Cardiac muscle cell (in vitro differentiated cells and primary cell): ENCODE data around the gene INTS15. TPM values are rescaled to one million over a fixed set of nuclear protein-coding genes. Genes with fewer than 3 reads are reported as not detected.

Experiments used
- DNase-seq, 2 donors: peaks; one replicate each; pipeline versions ENCODE4 v3.0.0 to v3.0.0-alpha.2; 2010 to 2017; ENCODE audit warnings: low read depth in 1 of 2, low spot score in 1 of 2
- H3K27ac ChIP-seq: fragments of 200-600 bp; sonication (generic); 2 replicates; pipeline ENCODE4 v1.5.1; 2016
- H3K27me3 ChIP-seq: fragments of 200-600 bp; sonication (generic); 2 replicates; pipeline ENCODE4 v1.6.0; 2016; ENCODE audit warnings: control low read depth
- H3K36me3 ChIP-seq: fragments of 200-600 bp; sonication (generic); 2 replicates; pipeline ENCODE4 v1.5.1; 2016; ENCODE audit warnings: control low read depth
- H3K4me1 ChIP-seq: fragments of 200-600 bp; sonication (generic); 2 replicates; pipeline ENCODE4 v1.8.1; 2017; ENCODE audit warnings: low read depth, mild to moderate bottlenecking, mixed run types
- H3K4me3 ChIP-seq: fragments of 200-600 bp; sonication (generic); 2 replicates; pipeline ENCODE4 v1.5.1; 2016; ENCODE audit warnings: mild to moderate bottlenecking
- H3K9me3 ChIP-seq: fragments of 200-600 bp; sonication (generic); 2 replicates; pipeline ENCODE4 v1.5.1; 2017; ENCODE audit warnings: low read depth, mild to moderate bottlenecking, control low read depth
- CTCF ChIP-seq: IDR thresholded peaks from 2 replicates; pipeline ENCODE4 v1.5.1; 2012; ENCODE audit warnings: low read depth, mild to moderate bottlenecking, low read length
- polyA plus RNA-seq: library from polyadenylated mRNA; unstranded; fragments of >200 nt; fragmentation: Nextera tagmentation; extraction: Ambion mirVana; gene quantifications from 2 replicates; pipeline ENCODE4 v1.2.1, GENCODE V29; 2016
- total RNA-seq: library from RNA; depleted of rRNA; stranded (reverse); fragments of >200 nt; gene quantifications from 2 replicates; pipeline ENCODE4 v1.2.3, GENCODE V29; 2016

The INTS15 gene
- total and polyA plus RNA-seq, 2 experiments from 2014 or later: 25.9 to 37.8 TPM

- Histone ChIP-seq H3K27me3 (no peaks in the 10 kb centered on the region), H3K27ac (no peak overlapping the region), H3K4me1 (no peaks in the 10 kb centered on the region), H3K36me3 (peaks cover 31% of the 10 kb centered on the region), H3K9me3 (no peaks in the 10 kb centered on the region), H3K4me3 (no peak overlapping the region)
- TF ChIP-seq CTCF: no peak
- no peak for DNase-seq
These were observed 62.1 kb downstream of the INTS15 start for GRCh38 chr7:6651851-6652445.

GRCh38 chr7:6652446-6653011 is 62.7 kb downstream of the INTS15 start:
- no peak overlapping the region for H3K4me3 ChIP-seq
- no peaks in the 10 kb centered on the region for H3K9me3 ChIP-seq
- DNase-seq: no peak
- H3K27me3 ChIP-seq: no peaks in the 10 kb centered on the region
- no peak overlapping the region for H3K27ac ChIP-seq
- H3K4me1 ChIP-seq: no peaks in the 10 kb centered on the region
- no peak for TF ChIP-seq CTCF
- peaks cover 31% of the 10 kb centered on the region for H3K36me3 ChIP-seq

- no peaks in the 10 kb centered on the region for H3K9me3 ChIP-seq
- H3K4me1 ChIP-seq: no peaks in the 10 kb centered on the region
- H3K27me3 ChIP-seq: no peaks in the 10 kb centered on the region
- peaks cover 31% of the 10 kb centered on the region for H3K36me3 ChIP-seq
- H3K4me3 ChIP-seq: no peak overlapping the region
- no peak for DNase-seq
- H3K27ac ChIP-seq: no peak overlapping the region
- no peak for TF ChIP-seq CTCF
These were observed 63.5 kb downstream of the INTS15 start for GRCh38 chr7:6653071-6654003.

GRCh38 chr7:6654113-6654841 is 64.5 kb downstream of the INTS15 start:
- Histone ChIP-seq H3K36me3 (peaks cover 31% of the 10 kb centered on the region), H3K27ac (no peak overlapping the region), H3K4me3 (no peak overlapping the region), H3K4me1 (no peaks in the 10 kb centered on the region), H3K9me3 (no peaks in the 10 kb centered on the region), H3K27me3 (no peaks in the 10 kb centered on the region)
- no peak for DNase-seq
- no peak for TF ChIP-seq CTCF

GRCh38 chr7:6654842-6655610 is 65.2 kb downstream of the INTS15 start:
- no peak for DNase-seq

More at GRCh38 chr7:6654842-6655610, 65.2 kb downstream of the INTS15 start:
- Histone ChIP-seq H3K27me3 (no peaks in the 10 kb centered on the region), H3K4me3 (no peak overlapping the region), H3K9me3 (no peaks in the 10 kb centered on the region), H3K27ac (no peak overlapping the region), H3K36me3 (peaks cover 31% of the 10 kb centered on the region), H3K4me1 (no peaks in the 10 kb centered on the region)
- no peak for TF ChIP-seq CTCF
